GM12878 (cell line): ENCODE results near the gene RBMS3. TPM values are rescaled to one million over a fixed set of nuclear protein-coding genes. Genes with fewer than 3 reads are reported as not detected.

ENCODE experiments used
- ATAC-seq: fragments of 200-7000 bp; cut with Tn5 transposase; 3 replicates; pipeline ENCODE4 v1.9.1; 2020; ENCODE audit warnings: mild to moderate bottlenecking, moderate library complexity
- BruUV-seq: library from RNA; stranded (reverse); fragments of 400-500 nt; replicated peaks from 2 replicates; lab custom pipeline; 2021; lab: Mats Ljungman, UMichigan
- CTCF ChIA-PET: fragments of 300-600 bp; sonication (Branson Sonifier 250); formaldehyde crosslinking; extraction: SDS; loops from one replicate; lab custom pipeline; 2021; ENCODE audit warnings: inconsistent platforms; lab: Yijun Ruan, JAX
- POLR2A ChIA-PET: fragments of 350-600 bp; formaldehyde crosslinking; extraction: SDS; loops from one replicate; lab custom pipeline; 2021; ENCODE audit warnings: inconsistent platforms; lab: Charles Lee
- RAD21 ChIA-PET: fragments of 300-600 bp; sonication (Branson Sonifier 250); formaldehyde crosslinking; loops from one replicate; lab custom pipeline; 2023; ENCODE audit warnings: antibody characterized with exemption; ENCODE audit not compliant: unreplicated experiment; lab: Charles Lee
- SMC1A ChIA-PET: fragments of 300-600 bp; sonication (Branson Sonifier 250); formaldehyde crosslinking; loops from one replicate; lab custom pipeline; 2023; ENCODE audit not compliant: unreplicated experiment, uncharacterized antibody; lab: Charles Lee
- DNase-seq: peaks from one replicate; pipeline ENCODE4 v3.0.0-alpha.2; 2011; ENCODE audit warnings: low read depth, low spot score
- FAIRE-seq: peaks from 3 replicates; lab custom pipeline; 2011; peaks lifted over from hg19 to GRCh38; lab: Jason Lieb, UNC
- H2AFZ ChIP-seq: 2 replicates; pipeline ENCODE4 v1.6.0; 2011; ENCODE audit warnings: low read depth, low read length, control low read depth; ENCODE audit not compliant: control insufficient read depth
- H3K27ac ChIP-seq: 2 replicates; pipeline ENCODE4 v1.5.1; 2011; ENCODE audit warnings: control low read depth; ENCODE audit not compliant: control insufficient read depth, insufficient read depth
- H3K27me3 ChIP-seq, 2 experiments: replicated peaks in 1 of 2; 2 replicates each; pipeline versions ENCODE4 v1.6.0 to v1.6.1; 2011; ENCODE audit warnings: low read length in 1 of 2; ENCODE audit not compliant: control insufficient read depth in 2 of 2, insufficient read depth in 2 of 2
- H3K36me3 ChIP-seq, 2 experiments: 2 replicates each; pipeline ENCODE4 v1.5.1; 2011; ENCODE audit warnings: low read length in 1 of 2; ENCODE audit not compliant: control insufficient read depth in 2 of 2, insufficient read depth in 2 of 2
- H3K4me1 ChIP-seq: 2 replicates; pipeline ENCODE4 v1.6.1; 2011; ENCODE audit warnings: mild to moderate bottlenecking, low read length, moderate library complexity, mixed read lengths; ENCODE audit not compliant: control insufficient read depth, insufficient read depth
- H3K4me2 ChIP-seq: 2 replicates; pipeline ENCODE4 v1.6.0; 2011; ENCODE audit warnings: control low read depth; ENCODE audit not compliant: control insufficient read depth, insufficient read depth
- H3K4me3 ChIP-seq: fragments of 200-600 bp; sonication (generic); 2 replicates; pipeline ENCODE4 v1.5.1; 2016
- H3K79me2 ChIP-seq: 2 replicates; pipeline ENCODE4 v1.6.0; 2011; ENCODE audit warnings: low read length; ENCODE audit not compliant: control insufficient read depth, insufficient read depth
- H3K9ac ChIP-seq: 2 replicates; pipeline ENCODE4 v1.8.0; 2011; ENCODE audit warnings: low read length, control low read depth, mixed read lengths; ENCODE audit not compliant: control insufficient read depth, insufficient read depth
- H3K9me3 ChIP-seq: replicated peaks from 3 replicates; pipeline ENCODE4 v1.5.1; 2011; ENCODE audit warnings: mild to moderate bottlenecking, low read length; ENCODE audit not compliant: control insufficient read depth, insufficient read depth
- H4K20me1 ChIP-seq: 2 replicates; pipeline ENCODE4 v1.6.0; 2011; ENCODE audit not compliant: control insufficient read depth, insufficient read depth
- BHLHE40 ChIP-seq, 2 experiments: fragments of 450-650 bp in 1 of 2; IDR thresholded peaks; 2 replicates each; pipeline ENCODE4 v1.6.1; 2011 to 2017; ENCODE audit warnings: low read depth in 2 of 2, borderline replicate concordance in 1 of 2, improper control_type of control experiment in 1 of 2, low read length in 1 of 2, mild to moderate bottlenecking in 1 of 2
- CHD1 ChIP-seq: IDR thresholded peaks from 2 replicates; pipeline ENCODE4 v1.6.1; 2012; ENCODE audit warnings: low read depth, low read length, improper control_type of control experiment
- DPF2 ChIP-seq: fragments of 450-650 bp; IDR thresholded peaks from 2 replicates; pipeline ENCODE4 v1.6.1; 2017; ENCODE audit warnings: mild to moderate bottlenecking
- IRF4 ChIP-seq: IDR thresholded peaks from 2 replicates; pipeline ENCODE4 v1.6.1; 2011; ENCODE audit warnings: low read depth, low read length
- NFYA ChIP-seq: IDR thresholded peaks from 2 replicates; pipeline ENCODE4 v1.6.1; 2011; ENCODE audit warnings: low read depth, mild to moderate bottlenecking, low read length, improper control_type of control experiment, borderline replicate concordance
- PAX8 ChIP-seq: fragments of 450-650 bp; IDR thresholded peaks from 2 replicates; pipeline ENCODE4 v1.6.1; 2017; ENCODE audit warnings: mild to moderate bottlenecking, moderate library complexity
- PBX3 ChIP-seq: IDR thresholded peaks from 2 replicates; pipeline ENCODE4 v1.6.1; 2011; ENCODE audit warnings: mild to moderate bottlenecking, low read depth, low read length, moderate library complexity; ENCODE audit not compliant: insufficient replicate concordance
- SMAD5 ChIP-seq: IDR thresholded peaks from 2 replicates; pipeline ENCODE4 v1.6.1; 2016; ENCODE audit warnings: antibody characterized with exemption, low read depth
- SP1 ChIP-seq: IDR thresholded peaks from one replicate; pipeline ENCODE4 v1.6.1; 2011; ENCODE audit warnings: low read depth, low read length
- SRF ChIP-seq, 2 experiments: IDR thresholded peaks; 2 replicates each; pipeline ENCODE4 v1.6.1; 2011; ENCODE audit warnings: low read depth in 2 of 2, low read length in 2 of 2, mild to moderate bottlenecking in 1 of 2, moderate library complexity in 1 of 2
- ZBTB11 ChIP-seq: fragments of 450-650 bp; formaldehyde crosslinking; IDR thresholded peaks from 2 replicates; pipeline ENCODE4 v1.5.0; 2022; ENCODE audit warnings: mild to moderate bottlenecking, missing genetic modification characterization
- in situ Hi-C: fragments of 300-500 bp; cut with MboI; formaldehyde crosslinking; loops from 9 replicates; pipeline ENCODE4 v1.14.3; 2018; ENCODE audit warnings: mixed read lengths
- intact Hi-C: fragments of 100-400 bp; cut with micrococcal nuclease; formaldehyde crosslinking; loops from one replicate; pipeline ENCODE4 v1.14.2; 2022; ENCODE audit not compliant: unreplicated experiment
- polyA plus RNA-seq, 11 experiments: library from polyadenylated mRNA; depleted of rRNA in 4 of 11; unstranded in 6 of 11; stranded (reverse) in 5 of 11; fragments of >200 nt; fragmentation: Nextera tagmentation in 4 of 11; fragmentation: Illumina TruSeq in 1 of 11; extraction: Ambion mirVana in 4 of 11; extraction: Trizol in 1 of 11; gene quantifications; 1 replicate in 1 of 11; 2 replicates in 10 of 11; pipeline versions ENCODE4 v1.2.1 to v1.2.3, GENCODE V29; 2011 to 2016; ENCODE audit warnings: inconsistent platforms in 2 of 11, missing spikeins in 2 of 11, low read depth in 1 of 11
- total RNA-seq, 4 experiments: library from RNA; depleted of rRNA in 3 of 4; stranded (reverse); fragments of >200 nt in 3 of 4; fragmentation: Illumina TruSeq in 1 of 4; extraction: Trizol in 1 of 4; gene quantifications; 2 replicates each; pipeline versions ENCODE4 v1.2.1 to v1.2.3, GENCODE V29; 2013 to 2021

RBMS3 gene
- total and polyA plus RNA-seq, 10 of the 15 experiments (the other 5 are each of a cell fraction or from before 2014, with no cell fraction given): 0.79 to 4.7 (median 3.1) TPM

GRCh38 chr3:29827756-29828155, 546.9 kb downstream of the RBMS3 start:
- DNase-seq: no peak
- TF ChIP-seq IRF4: no peak
- TF ChIP-seq ZBTB11 (CRISPR knock-in tag): no peak
- TF ChIP-seq BHLHE40 (IDR thresholded peaks at IDR 0.05; ENCODE audit: borderline replicate concordance in 1 of 2, low read depth in 2 of 2, low read length in 1 of 2): no peak
- no peak for TF ChIP-seq SP1
- TF ChIP-seq SRF (IDR thresholded peaks at IDR 0.05; ENCODE audit: low read depth in 2 of 2, low read length in 2 of 2): no peak
- no peak for TF ChIP-seq SMAD5
- no peak for TF ChIP-seq PAX8
- no peak for TF ChIP-seq DPF2
- no peak for TF ChIP-seq NFYA
- no peak for TF ChIP-seq CHD1
- TF ChIP-seq PBX3: no peak
- TF ChIP-seq, all 136 proteins: peak for 0
- Histone ChIP-seq H3K27me3 (no peaks in the 10 kb centered on the region), H3K36me3 (no peaks in the 10 kb centered on the region), H3K4me1 (no peaks in the 10 kb centered on the region), H3K27ac (no peak overlapping the region), H2AFZ (no peak overlapping the region), H4K20me1 (no peaks in the 10 kb centered on the region), H3K9me3 (no peaks in the 10 kb centered on the region; the same call in 2 of the 3 replicates), H3K4me2 (no peak overlapping the region), H3K9ac (no peak overlapping the region), H3K79me2 (no peaks in the 10 kb centered on the region), H3K4me3 (no peak overlapping the region)
- CTCF ChIA-PET: no interaction called here
- no TSS peak for BruUV-seq
- SMC1A ChIA-PET: no interaction called here
- in situ Hi-C loops: no loop called here
- FAIRE-seq (no peak), ATAC-seq (no peak)
- POLR2A ChIA-PET: no interaction called here
- intact Hi-C loops: no loop called here
- RAD21 ChIA-PET: no interaction called here
